HG03469 (cell line): ENCODE measurements around the gene CALCOCO2.
A peak's percentile ranks its signal among the peaks of the same experiment; 100 is the strongest.
"Not testable (repeated sequence)": the region's sequence is repeated elsewhere in the genome, so short reads cannot be mapped to it uniquely, and the experiment has no call there.

ENCODE experiments used
- ATAC-seq: cut with Tn5 transposase; IDR thresholded peaks from one replicate; pipeline ENCODE4 v1.9.1; 2021; ENCODE audit warnings: mild to moderate bottlenecking, moderate library complexity, moderate number of reproducible peaks; ENCODE audit not compliant: unreplicated experiment

Gene CALCOCO2, protein sequence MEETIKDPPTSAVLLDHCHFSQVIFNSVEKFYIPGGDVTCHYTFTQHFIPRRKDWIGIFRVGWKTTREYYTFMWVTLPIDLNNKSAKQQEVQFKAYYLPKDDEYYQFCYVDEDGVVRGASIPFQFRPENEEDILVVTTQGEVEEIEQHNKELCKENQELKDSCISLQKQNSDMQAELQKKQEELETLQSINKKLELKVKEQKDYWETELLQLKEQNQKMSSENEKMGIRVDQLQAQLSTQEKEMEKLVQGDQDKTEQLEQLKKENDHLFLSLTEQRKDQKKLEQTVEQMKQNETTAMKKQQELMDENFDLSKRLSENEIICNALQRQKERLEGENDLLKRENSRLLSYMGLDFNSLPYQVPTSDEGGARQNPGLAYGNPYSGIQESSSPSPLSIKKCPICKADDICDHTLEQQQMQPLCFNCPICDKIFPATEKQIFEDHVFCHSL

GRCh38 chr17:48830840-48831548 lies at the start of gene CALCOCO2:
TSS of gene CALCOCO2 (plus strand) at chr17:48831035. CDS start at chr17:48841708, 10,673 bp downstream.
- peak; percentile 60 for ATAC-seq

DNA sequence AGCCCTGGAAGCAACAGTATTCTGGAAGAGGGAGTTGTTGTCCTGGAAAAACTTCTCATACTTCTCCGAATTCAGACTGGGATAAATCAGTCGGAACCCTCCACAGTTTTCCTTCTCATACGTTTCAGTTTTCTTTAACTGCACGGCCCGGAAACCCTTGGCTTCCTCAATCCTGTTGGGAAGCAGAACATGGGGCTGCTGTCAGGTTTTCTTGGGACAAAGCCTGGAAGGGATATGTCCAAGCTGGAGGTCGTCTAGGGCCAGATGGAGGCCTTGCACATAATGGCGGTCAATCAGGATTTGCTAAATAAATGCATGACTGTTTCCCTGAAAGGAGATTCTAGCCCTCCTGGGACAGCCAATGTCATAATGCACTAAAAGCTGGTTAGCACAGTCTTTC lies 43.0 kb upstream of the CALCOCO2 start:
- ATAC-seq: no peak

DNA sequence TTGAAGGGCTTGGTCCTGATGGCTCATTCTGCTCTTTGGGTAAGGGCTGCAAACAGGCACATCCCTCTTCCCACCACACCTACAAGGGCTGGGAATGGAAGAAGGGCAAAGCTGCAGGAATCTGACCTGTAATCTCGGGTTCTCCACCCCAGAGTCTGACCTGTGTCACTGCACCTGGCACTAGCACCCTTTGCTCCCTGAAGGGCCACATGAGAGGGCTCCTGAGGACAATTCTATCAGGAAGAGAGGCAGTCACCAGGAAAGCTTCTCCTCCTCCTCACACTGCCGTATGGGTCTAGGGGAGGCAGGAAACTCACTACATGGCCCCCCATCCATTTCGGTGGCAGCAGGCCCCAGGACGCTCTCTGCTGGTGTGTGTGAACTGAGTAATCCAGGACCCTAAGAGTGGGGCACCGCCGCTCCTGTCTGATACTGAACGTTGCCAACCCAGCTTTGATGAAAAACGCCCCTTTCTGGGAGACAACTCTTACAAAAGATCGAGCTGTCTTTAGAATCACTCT lies 40.2 kb upstream of the CALCOCO2 start:
- no peak for ATAC-seq

DNA sequence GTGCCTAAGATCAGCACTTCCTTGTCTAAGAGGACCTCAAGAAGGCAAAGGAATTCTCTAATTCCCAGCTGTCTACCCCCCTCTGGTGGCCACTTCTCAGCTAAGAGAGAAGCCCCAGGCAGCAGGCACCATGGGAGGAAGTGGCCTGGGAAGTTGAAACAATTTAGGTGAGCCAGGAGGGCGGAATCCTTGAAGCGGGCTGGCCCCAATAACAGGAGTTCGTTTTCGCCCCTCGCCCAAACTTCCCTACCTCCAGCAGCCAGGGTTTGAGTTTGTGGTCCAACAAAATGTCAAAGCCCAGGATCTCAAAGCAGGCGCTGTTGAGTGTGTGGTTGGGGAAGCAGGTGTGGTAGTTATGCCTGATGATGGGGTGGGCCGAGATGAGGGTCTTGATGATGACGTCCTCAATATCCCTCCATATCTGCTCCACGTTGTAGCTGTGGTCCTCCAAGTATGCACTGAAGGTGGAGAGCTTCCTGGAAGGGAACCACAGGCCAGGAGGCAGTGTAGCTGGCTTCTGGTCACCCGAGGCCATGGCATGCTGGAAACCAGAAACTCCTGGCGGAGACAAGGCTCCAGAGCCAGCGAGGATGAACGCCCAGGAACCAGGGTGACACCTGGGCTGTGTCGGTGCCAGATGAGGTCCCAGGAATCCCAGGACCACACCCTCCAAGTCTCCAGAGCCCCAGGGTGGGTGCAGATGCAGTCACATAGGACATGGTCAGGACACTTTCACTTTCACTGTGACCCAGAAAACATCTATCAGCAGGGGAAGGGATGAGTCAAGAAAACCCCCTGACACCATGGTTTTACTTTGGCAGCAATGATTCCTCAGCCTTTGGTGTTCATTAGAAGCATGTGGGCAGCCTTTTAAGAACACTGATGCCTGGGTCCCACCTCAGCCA lies 39.5 kb upstream of the CALCOCO2 start:
- ATAC-seq: no peak

DNA sequence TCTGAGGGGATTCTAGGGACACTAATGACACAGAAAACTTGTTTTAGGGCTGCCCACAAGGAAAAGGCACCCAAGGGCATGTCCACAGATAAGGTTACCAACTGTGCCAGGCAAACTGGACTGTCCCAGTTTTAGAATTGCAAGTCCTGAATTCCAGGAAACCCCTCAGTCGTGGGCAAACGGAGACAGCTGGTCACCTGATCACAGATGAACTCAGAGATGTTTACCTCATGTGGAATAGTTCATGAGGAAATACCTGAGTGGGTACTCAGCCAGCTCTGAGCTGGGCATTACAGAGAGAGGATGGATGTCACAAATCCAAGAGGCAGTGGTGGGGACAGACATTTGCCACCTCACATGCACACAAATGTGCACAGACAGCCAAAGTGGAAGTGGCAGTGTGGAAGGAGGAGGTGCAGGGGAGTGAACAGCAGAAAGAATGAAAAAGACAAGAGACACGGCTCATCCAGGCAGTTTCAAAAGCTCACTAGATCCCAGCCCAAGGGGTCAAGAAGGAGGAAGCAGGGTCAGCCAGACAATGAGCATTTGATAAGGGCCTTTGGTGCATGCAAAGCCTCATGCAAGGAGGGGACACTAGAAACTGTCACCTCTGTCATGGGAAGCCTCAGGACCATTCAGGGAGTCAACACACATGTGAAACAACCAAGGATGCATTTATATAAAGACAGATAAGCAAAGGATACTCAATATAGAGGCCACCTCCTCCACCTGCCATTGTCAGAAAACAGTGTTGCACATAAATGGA lies 38.6 kb upstream of the CALCOCO2 start:
- ATAC-seq: no peak

DNA sequence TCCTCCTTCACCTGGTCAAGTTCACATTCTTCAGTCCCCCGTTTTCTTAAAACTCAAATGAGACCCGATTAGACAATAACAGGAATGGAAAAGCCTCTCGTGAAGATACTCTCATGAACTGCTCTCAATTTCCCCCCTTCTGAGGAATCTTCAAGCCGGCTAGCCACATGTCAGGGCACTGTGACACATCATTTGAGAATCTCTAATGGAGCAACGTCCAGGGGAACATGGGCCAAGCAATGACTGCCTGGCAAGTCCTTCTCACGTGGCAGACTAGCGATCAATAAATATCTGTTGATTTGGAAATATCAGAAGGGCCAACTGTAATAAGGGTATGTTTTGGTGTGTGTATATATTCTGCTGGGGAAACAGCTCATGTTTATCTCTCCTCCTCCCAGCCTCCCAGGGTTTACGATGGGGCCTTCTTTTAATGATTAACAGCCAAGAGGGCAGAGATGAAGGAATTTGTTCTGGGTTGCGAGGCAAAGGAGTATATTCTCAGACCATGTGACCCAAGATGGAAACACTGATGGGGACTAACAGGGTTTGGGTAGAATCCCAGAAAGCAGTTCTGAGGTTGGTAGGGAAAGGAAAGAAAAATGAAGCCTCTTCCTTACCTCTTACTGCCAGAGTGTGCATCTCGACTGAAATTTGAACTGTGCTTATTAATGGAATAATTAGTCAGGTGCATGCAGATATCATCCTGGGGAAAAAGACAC lies 35.2 kb upstream of the CALCOCO2 start:
- no peak for ATAC-seq

DNA sequence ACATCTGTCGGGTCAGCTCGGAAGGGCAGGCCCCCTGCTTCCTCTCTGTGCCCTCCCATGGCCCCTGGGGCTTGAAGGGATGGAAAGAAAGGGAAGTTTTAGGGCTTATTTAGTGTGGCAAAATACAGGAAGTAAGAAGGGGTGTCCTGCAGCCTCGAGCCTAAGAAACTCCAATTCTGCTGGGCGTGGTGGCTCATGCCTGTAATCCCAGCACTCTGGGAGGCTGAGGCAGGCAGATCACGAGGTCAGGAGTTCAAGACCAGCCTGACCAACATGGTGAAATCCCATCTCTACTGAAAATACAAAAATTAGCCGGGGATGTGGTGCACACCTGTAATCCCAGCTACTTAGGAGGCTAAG lies 34.7 kb upstream of the CALCOCO2 start:
- ATAC-seq: not testable (repeated sequence)

DNA sequence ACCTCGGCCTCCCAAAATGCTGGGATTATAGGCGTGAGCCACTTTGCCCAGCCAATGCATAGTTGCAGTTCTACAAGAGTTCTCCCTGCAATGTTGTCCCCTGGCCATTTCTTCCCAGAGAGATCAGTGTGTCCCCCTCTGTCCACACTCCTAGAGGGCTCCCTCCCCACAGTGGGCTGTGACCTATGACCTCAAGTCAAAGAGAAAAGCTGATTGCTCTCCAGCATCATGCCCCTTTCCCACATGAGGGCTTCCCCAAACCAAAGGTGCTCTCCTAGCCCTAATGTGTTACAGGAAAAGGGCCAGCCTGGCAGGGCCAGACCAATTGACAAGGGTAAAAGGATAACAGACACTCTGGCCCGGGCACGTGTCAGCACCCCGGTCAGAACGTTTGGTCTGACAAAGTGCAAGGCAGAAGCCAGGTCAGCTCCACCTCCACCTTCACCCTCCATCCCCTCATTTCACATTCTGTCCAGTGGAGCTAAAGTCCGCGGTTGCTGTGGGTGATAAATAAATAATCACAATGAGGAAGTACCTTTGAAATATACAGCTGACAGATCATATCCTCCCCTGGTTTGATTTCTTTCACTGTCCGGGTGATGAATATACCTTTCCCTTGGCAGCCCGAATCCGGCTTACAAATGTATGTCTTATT lies 31.6 kb upstream of the CALCOCO2 start:
- ATAC-seq: no peak

GRCh38 chr17:48800626-48801217 lies 30.1 kb upstream of the CALCOCO2 start:
- no peak for ATAC-seq

- no peak for ATAC-seq
These were observed 25.9 kb upstream of the CALCOCO2 start for GRCh38 chr17:48804936-48805411.

- ATAC-seq: no peak
These were observed 21.7 kb upstream of the CALCOCO2 start for GRCh38 chr17:48809182-48809581.

DNA sequence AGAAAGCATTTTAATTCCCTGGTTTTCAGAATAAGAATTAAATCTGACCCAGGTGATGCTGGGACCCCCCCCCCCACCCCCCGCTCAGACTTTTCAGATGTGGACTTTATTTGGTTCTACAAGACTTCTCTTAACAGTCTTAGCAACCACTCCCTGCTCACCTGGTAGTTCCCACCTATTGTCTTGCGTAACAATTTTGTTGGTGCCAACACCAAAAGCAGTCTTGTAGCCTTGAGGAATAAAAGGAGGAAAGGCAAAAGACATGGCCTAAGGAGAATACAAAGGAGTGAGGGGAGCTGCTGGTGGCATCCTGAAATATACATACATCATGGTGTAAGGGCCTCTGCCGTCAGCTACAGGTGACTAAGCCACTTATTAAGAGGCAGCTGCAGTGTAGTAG lies 18.8 kb upstream of the CALCOCO2 start:
- ATAC-seq: no peak

GRCh38 chr17:48814504-48814903 lies 16.3 kb upstream of the CALCOCO2 start:
- ATAC-seq: no peak

GRCh38 chr17:48815311-48815710 lies 15.5 kb upstream of the CALCOCO2 start:
- ATAC-seq: no peak

- ATAC-seq: no peak
These were observed 14.4 kb upstream of the CALCOCO2 start for GRCh38 chr17:48816438-48816773.

GRCh38 chr17:48816774-48817590 lies 13.9 kb upstream of the CALCOCO2 start, which contains the start of gene TTLL6:
TSS of gene TTLL6 (minus strand) at chr17:48817229. CDS start at chr17:48817072, 157 bp downstream.
- ATAC-seq: no peak

- no peak for ATAC-seq
These were observed 12.4 kb upstream of the CALCOCO2 start for GRCh38 chr17:48818361-48818841.
